Measurements from ENCODE around the gene DDX4. TPM values are rescaled to one million over a fixed set of nuclear protein-coding genes. Genes with fewer than 3 reads are reported as not detected.

DDX4 gene
- total RNA-seq, 1 donor, result under 0.01 TPM

GRCh38 chr5:55724281-55724680, 13.6 kb upstream of the DDX4 start:
- H3K4me2 ChIP-seq (ENCODE audit: insufficient read depth, low read length), result no peak overlapping the region
- H3K9me3 ChIP-seq (ENCODE audit: low read depth, low read length), result no peaks in the 10 kb centered on the region
- no peak overlapping the region for H2AFZ ChIP-seq (ENCODE audit: low read length)
- no peak overlapping the region for H3K27ac ChIP-seq (ENCODE audit: low read depth, low read length)
- no peak overlapping the region for H3K4me3 ChIP-seq (ENCODE audit: insufficient read depth, low read length)
- H3K36me3 ChIP-seq (ENCODE audit: insufficient read depth, low read length), result no peaks in the 10 kb centered on the region
- H3K4me1 ChIP-seq (ENCODE audit: insufficient read depth, low read length), result no peaks in the 10 kb centered on the region
- no peak for DNase-seq (ENCODE audit: insufficient read length, low spot score, missing footprints)
- no peak for TF ChIP-seq CTCF (IDR thresholded peaks at IDR 0.05; ENCODE audit: extremely low read depth, low read depth, low read length)
- H3K79me2 ChIP-seq (ENCODE audit: insufficient read depth, low read length), result no peaks in the 10 kb centered on the region
- H4K20me1 ChIP-seq (ENCODE audit: insufficient read depth, low read length), result no peaks in the 10 kb centered on the region
- no peaks in the 10 kb centered on the region for H3K27me3 ChIP-seq (ENCODE audit: insufficient read depth, low read length)

DNA sequence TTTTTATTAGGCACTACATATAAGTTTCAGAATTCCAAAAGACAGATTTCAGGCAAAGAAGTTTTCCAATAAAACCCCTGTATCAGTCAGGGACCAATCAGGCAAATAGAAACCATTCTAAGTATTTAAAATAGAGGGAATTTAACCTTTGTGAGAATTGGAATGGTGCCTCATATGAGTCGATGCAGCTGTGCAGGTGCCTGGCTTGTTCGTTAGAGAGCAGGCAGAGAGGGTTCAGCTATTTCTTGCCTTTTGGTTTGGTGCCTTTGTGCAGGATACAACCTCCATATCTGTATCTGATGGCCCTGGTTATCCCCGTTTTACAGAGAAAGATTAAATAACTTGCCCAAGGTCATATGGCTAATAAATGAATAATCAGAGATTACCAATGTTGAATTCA, 6.0 kb upstream of the DDX4 start:
- no peak for DNase-seq (ENCODE audit: insufficient read length, low spot score, missing footprints)

GRCh38 chr5:55732585-55732984, 5.3 kb upstream of the DDX4 start:
- H3K9me3 ChIP-seq (ENCODE audit: low read depth, low read length), result no peaks in the 10 kb centered on the region
- DNase-seq (ENCODE audit: insufficient read length, low spot score, missing footprints), result no peak
- no peaks in the 10 kb centered on the region for H3K4me1 ChIP-seq (ENCODE audit: insufficient read depth, low read length)
- no peak overlapping the region for H3K27ac ChIP-seq (ENCODE audit: low read depth, low read length)
- H2AFZ ChIP-seq (ENCODE audit: low read length), result no peak overlapping the region
- no peaks in the 10 kb centered on the region for H3K36me3 ChIP-seq (ENCODE audit: insufficient read depth, low read length)
- no peak for TF ChIP-seq CTCF (IDR thresholded peaks at IDR 0.05; ENCODE audit: extremely low read depth, low read depth, low read length)
- H4K20me1 ChIP-seq (ENCODE audit: insufficient read depth, low read length), result no peaks in the 10 kb centered on the region
- H3K27me3 ChIP-seq (ENCODE audit: insufficient read depth, low read length), result peaks cover 7% of the 10 kb centered on the region
- no peaks in the 10 kb centered on the region for H3K79me2 ChIP-seq (ENCODE audit: insufficient read depth, low read length)
- H3K4me3 ChIP-seq (ENCODE audit: insufficient read depth, low read length), result no peak overlapping the region
- H3K4me2 ChIP-seq (ENCODE audit: insufficient read depth, low read length), result no peak overlapping the region

More for the DNA sequence above, 6.0 kb upstream of the DDX4 start:
- Histone ChIP-seq H3K27ac (ENCODE audit: low read depth, low read length) (no peak overlapping the region), H3K4me2 (ENCODE audit: insufficient read depth, low read length) (no peak overlapping the region), H3K79me2 (ENCODE audit: insufficient read depth, low read length) (no peaks in the 10 kb centered on the region), H4K20me1 (ENCODE audit: insufficient read depth, low read length) (no peaks in the 10 kb centered on the region), H3K9me3 (ENCODE audit: low read depth, low read length) (no peaks in the 10 kb centered on the region), H3K4me3 (ENCODE audit: insufficient read depth, low read length) (no peak overlapping the region), H3K36me3 (ENCODE audit: insufficient read depth, low read length) (no peaks in the 10 kb centered on the region), H3K27me3 (ENCODE audit: insufficient read depth, low read length) (peaks cover 7% of the 10 kb centered on the region), H2AFZ (ENCODE audit: low read length) (no peak overlapping the region), H3K4me1 (ENCODE audit: insufficient read depth, low read length) (no peaks in the 10 kb centered on the region)
- no peak for TF ChIP-seq CTCF (IDR thresholded peaks at IDR 0.05; ENCODE audit: extremely low read depth, low read depth, low read length)

DNA sequence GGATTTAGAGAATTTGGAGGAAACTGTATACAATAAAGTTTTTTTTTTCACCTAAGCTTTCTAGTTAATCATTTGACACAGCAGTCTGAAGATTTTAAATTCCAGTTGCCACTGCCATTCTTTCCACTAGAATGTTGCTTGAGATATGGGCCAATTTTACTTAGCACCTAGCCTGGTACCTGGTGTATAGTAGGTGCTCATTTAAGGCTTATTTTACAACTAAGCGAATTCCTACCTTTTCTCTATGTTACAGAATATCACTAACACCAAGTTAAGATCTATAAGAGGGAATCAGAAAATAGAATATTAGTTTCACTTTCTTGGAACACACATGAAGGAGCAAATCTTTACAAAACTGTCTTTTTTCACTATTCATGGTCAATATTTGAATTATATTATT, 3.2 kb upstream of the DDX4 start:
- Histone ChIP-seq H3K79me2 (ENCODE audit: insufficient read depth, low read length) (no peaks in the 10 kb centered on the region), H2AFZ (ENCODE audit: low read length) (no peak overlapping the region), H3K4me3 (ENCODE audit: insufficient read depth, low read length) (no peak overlapping the region), H3K27ac (ENCODE audit: low read depth, low read length) (no peak overlapping the region), H3K36me3 (ENCODE audit: insufficient read depth, low read length) (no peaks in the 10 kb centered on the region), H3K4me2 (ENCODE audit: insufficient read depth, low read length) (no peak overlapping the region), H3K4me1 (ENCODE audit: insufficient read depth, low read length) (no peaks in the 10 kb centered on the region), H3K27me3 (ENCODE audit: insufficient read depth, low read length) (peaks cover 10% of the 10 kb centered on the region), H4K20me1 (ENCODE audit: insufficient read depth, low read length) (no peaks in the 10 kb centered on the region), H3K9me3 (ENCODE audit: low read depth, low read length) (no peaks in the 10 kb centered on the region)
- DNase-seq (ENCODE audit: insufficient read length, low spot score, missing footprints), result no peak
- TF ChIP-seq CTCF (IDR thresholded peaks at IDR 0.05; ENCODE audit: extremely low read depth, low read depth, low read length), result no peak

All from osteoblast (primary cell).